ENCODE measurements around the gene PKHD1.

Gene PKHD1

GRCh38 chr6:52126231-52126630 lies 38.8 kb upstream of the PKHD1 start:
- no peak for TF ChIP-seq CTCF (IDR thresholded peaks at IDR 0.05; ENCODE audit: poor library complexity, severe bottlenecking)
- no peaks in the 10 kb centered on the region for H3K36me3 ChIP-seq (ENCODE audit: low read depth)
- H3K9me3 ChIP-seq (ENCODE audit: severe bottlenecking): no peaks in the 10 kb centered on the region
- ATAC-seq (ENCODE audit: low read depth) (no peak), DNase-seq (ENCODE audit: low spot score) (no peak)
- no peak overlapping the region for H3K4me3 ChIP-seq (ENCODE audit: severe bottlenecking)
- no peaks in the 10 kb centered on the region for H3K4me1 ChIP-seq (ENCODE audit: insufficient read depth, poor library complexity, severe bottlenecking)
- no peak overlapping the region for H3K27ac ChIP-seq (ENCODE audit: poor library complexity, severe bottlenecking)
- peaks cover 9% of the 10 kb centered on the region for H3K27me3 ChIP-seq (ENCODE audit: insufficient read depth, poor library complexity, severe bottlenecking)

GRCh38 chr6:52125572-52125971 lies 38.2 kb upstream of the PKHD1 start:
- Histone ChIP-seq H3K4me1 (ENCODE audit: insufficient read depth, poor library complexity, severe bottlenecking) (no peaks in the 10 kb centered on the region), H3K27me3 (ENCODE audit: insufficient read depth, poor library complexity, severe bottlenecking) (peaks cover 12% of the 10 kb centered on the region), H3K9me3 (ENCODE audit: severe bottlenecking) (no peaks in the 10 kb centered on the region), H3K27ac (ENCODE audit: poor library complexity, severe bottlenecking) (no peak overlapping the region), H3K4me3 (ENCODE audit: severe bottlenecking) (no peak overlapping the region), H3K36me3 (ENCODE audit: low read depth) (no peaks in the 10 kb centered on the region)
- DNase-seq (ENCODE audit: low spot score) (no peak), ATAC-seq (ENCODE audit: low read depth) (no peak)
- TF ChIP-seq CTCF (IDR thresholded peaks at IDR 0.05; ENCODE audit: poor library complexity, severe bottlenecking): no peak

GRCh38 chr6:52125139-52125538 lies 37.7 kb upstream of the PKHD1 start:
- DNase-seq (ENCODE audit: low spot score) (no peak), ATAC-seq (ENCODE audit: low read depth) (no peak)
- Histone ChIP-seq H3K27ac (ENCODE audit: poor library complexity, severe bottlenecking) (no peak overlapping the region), H3K27me3 (ENCODE audit: insufficient read depth, poor library complexity, severe bottlenecking) (peaks cover 12% of the 10 kb centered on the region), H3K36me3 (ENCODE audit: low read depth) (no peaks in the 10 kb centered on the region), H3K9me3 (ENCODE audit: severe bottlenecking) (no peaks in the 10 kb centered on the region), H3K4me3 (ENCODE audit: severe bottlenecking) (no peak overlapping the region), H3K4me1 (ENCODE audit: insufficient read depth, poor library complexity, severe bottlenecking) (no peaks in the 10 kb centered on the region)
- TF ChIP-seq CTCF (IDR thresholded peaks at IDR 0.05; ENCODE audit: poor library complexity, severe bottlenecking): no peak

DNA sequence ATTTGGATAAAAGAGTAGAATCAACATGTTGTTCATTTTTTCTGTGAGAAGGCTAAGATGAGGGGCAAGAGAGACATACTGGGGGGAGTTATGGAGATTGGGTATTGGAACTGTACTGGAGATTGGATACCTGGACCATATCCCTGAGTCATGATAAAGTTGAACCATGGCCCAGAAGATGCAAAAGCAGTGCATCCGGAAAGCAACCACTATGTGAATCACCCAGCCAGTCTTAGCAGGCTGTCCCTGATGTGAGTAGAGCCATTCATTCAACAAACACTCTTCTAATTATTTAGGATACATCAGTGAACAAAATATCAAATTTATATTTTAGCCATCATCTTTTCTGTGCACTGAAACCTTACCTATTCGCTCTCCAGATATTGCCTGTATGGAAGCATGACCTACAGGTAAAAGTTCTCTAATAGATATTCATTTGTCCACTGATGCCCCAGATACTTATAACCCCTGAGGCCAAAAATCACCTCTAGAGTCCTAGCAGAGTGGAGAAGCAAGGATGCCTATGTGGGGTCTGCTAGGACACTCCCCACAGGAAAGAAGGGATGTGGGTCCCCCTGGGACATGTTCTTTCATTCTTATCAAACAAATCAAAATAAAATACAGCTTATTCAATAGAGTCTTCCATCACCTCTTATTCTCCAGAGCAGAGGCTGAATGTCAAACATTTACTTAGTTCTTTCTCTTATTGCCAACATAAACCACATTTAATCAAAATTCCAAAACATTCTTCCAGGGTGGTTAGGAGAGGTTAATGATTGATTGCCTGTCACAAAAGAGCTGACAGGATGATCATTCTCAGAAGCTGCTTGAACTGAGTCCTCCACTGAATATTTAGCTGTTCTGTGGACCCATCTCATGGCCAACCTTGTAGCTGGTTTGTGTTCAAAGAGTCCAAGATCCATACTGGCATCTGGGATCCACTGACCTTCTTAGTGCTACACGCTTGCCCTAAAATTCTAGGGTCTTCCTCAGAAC lies 37.0 kb upstream of the PKHD1 start:
- H3K4me1 ChIP-seq (ENCODE audit: insufficient read depth, poor library complexity, severe bottlenecking): no peaks in the 10 kb centered on the region
- H3K4me3 ChIP-seq (ENCODE audit: severe bottlenecking): no peak overlapping the region
- no peak overlapping the region for H3K27ac ChIP-seq (ENCODE audit: poor library complexity, severe bottlenecking)
- ATAC-seq (ENCODE audit: low read depth) (no peak), DNase-seq (ENCODE audit: low spot score) (no peak)
- no peaks in the 10 kb centered on the region for H3K36me3 ChIP-seq (ENCODE audit: low read depth)
- peaks cover 12% of the 10 kb centered on the region for H3K27me3 ChIP-seq (ENCODE audit: insufficient read depth, poor library complexity, severe bottlenecking)
- TF ChIP-seq CTCF (IDR thresholded peaks at IDR 0.05; ENCODE audit: poor library complexity, severe bottlenecking): no peak
- H3K9me3 ChIP-seq (ENCODE audit: severe bottlenecking): no peaks in the 10 kb centered on the region

DNA sequence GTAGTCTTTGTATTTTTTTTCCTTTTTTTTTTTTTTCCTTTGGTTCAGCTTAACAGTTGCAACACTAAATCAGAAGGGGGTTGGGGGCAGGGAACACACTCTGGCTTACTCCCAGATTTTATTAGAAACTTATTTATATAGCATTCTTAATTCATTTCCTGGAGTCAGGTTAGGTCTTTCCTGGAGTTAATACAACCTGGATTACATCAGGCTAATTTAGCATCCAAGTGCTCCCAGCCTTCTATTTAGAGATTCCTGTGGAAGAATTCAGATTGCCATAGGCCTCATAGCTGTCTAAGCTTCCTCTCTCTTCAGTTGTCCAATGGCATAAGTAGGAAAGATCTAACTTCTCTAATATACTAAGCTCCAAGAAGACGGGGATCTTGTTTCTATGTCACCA lies 35.8 kb upstream of the PKHD1 start:
- Histone ChIP-seq H3K4me3 (ENCODE audit: severe bottlenecking) (no peak overlapping the region), H3K4me1 (ENCODE audit: insufficient read depth, poor library complexity, severe bottlenecking) (no peaks in the 10 kb centered on the region), H3K9me3 (ENCODE audit: severe bottlenecking) (no peaks in the 10 kb centered on the region), H3K27me3 (ENCODE audit: insufficient read depth, poor library complexity, severe bottlenecking) (peaks cover 12% of the 10 kb centered on the region), H3K36me3 (ENCODE audit: low read depth) (no peaks in the 10 kb centered on the region), H3K27ac (ENCODE audit: poor library complexity, severe bottlenecking) (no peak overlapping the region)
- ATAC-seq (ENCODE audit: low read depth) (no peak), DNase-seq (ENCODE audit: low spot score) (no peak)
- TF ChIP-seq CTCF (IDR thresholded peaks at IDR 0.05; ENCODE audit: poor library complexity, severe bottlenecking): no peak
